Dendritic cell treated with granulocyte-macrophage colony-stimulating factor and Interleukin-4, amounts not matched to agents 40 ng/mL and 50 ng/mL, for 4 days (primary cell): ENCODE data around the gene KLHL5.

Experiments used
- H3K27ac Mint-ChIP-seq: one replicate; pipeline ENCODE4 v1.8.0; 2022; ENCODE audit warnings: mild to moderate bottlenecking, mixed read lengths
- H3K27me3 Mint-ChIP-seq: one replicate; pipeline ENCODE4 v1.8.0; 2022; ENCODE audit warnings: mild to moderate bottlenecking, mixed read lengths
- H3K36me3 Mint-ChIP-seq: one replicate; pipeline ENCODE4 v1.8.0; 2022; ENCODE audit warnings: low read depth, mixed read lengths
- H3K4me1 Mint-ChIP-seq: one replicate; pipeline ENCODE4 v1.8.0; 2022; ENCODE audit warnings: low read depth, mixed read lengths
- H3K4me3 Mint-ChIP-seq: one replicate; pipeline ENCODE4 v1.8.0; 2022; ENCODE audit warnings: mild to moderate bottlenecking, moderate library complexity, mixed read lengths
- H3K9me3 Mint-ChIP-seq: one replicate; pipeline ENCODE4 v1.8.0; 2022; ENCODE audit warnings: mixed read lengths
- intact Hi-C: fragments of 100-400 bp; cut with micrococcal nuclease; formaldehyde crosslinking; loops from one replicate; pipeline ENCODE4 v1.15.0; 2022

The KLHL5 gene

GRCh38 chr4:39154009-39154408 lies 92.0 kb downstream of the KLHL5 start:
- intact Hi-C loops: no loop called here
- H3K9me3 Mint-ChIP-seq: no peaks in the 10 kb centered on the region
- peaks cover 12% of the 10 kb centered on the region for H3K4me1 Mint-ChIP-seq
- H3K4me3 Mint-ChIP-seq: no peak overlapping the region
- no peaks in the 10 kb centered on the region for H3K36me3 Mint-ChIP-seq
- no peak overlapping the region for H3K27ac Mint-ChIP-seq
- no peaks in the 10 kb centered on the region for H3K27me3 Mint-ChIP-seq

DNA sequence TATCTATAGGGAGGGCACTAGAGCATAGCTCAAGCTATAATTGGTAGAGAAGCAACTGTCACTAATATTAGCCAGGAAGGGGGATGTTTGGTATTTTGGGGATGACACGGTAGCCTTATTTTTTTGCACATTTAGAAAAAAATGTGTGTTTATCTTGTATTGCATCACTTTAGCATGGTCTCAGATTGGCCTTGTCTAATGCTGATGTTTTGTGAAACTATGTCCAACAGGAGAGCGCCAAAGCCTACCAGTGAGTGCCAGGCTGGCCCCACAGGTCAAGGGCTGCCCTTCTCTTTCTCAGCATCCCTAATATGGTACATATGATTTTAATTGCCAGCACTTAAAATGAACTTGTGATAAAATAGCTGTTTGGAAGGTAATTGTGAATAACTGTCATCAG lies 95.5 kb downstream of the KLHL5 start:
- Mint-ChIP-seq H3K27me3 (no peaks in the 10 kb centered on the region), H3K4me1 (peaks cover 5% of the 10 kb centered on the region), H3K9me3 (no peaks in the 10 kb centered on the region), H3K27ac (no peak overlapping the region), H3K36me3 (no peaks in the 10 kb centered on the region), H3K4me3 (no peak overlapping the region)
- intact Hi-C loops: no loop called here

- peaks cover 12% of the 10 kb centered on the region for H3K9me3 Mint-ChIP-seq
- H3K27me3 Mint-ChIP-seq: no peaks in the 10 kb centered on the region
- H3K4me3 Mint-ChIP-seq: no peak overlapping the region
- intact Hi-C loops: no loop called here
- H3K4me1 Mint-ChIP-seq: no peaks in the 10 kb centered on the region
- no peak overlapping the region for H3K27ac Mint-ChIP-seq
- H3K36me3 Mint-ChIP-seq: no peaks in the 10 kb centered on the region
These were observed 104.1 kb downstream of the KLHL5 start for GRCh38 chr4:39166177-39166576.

DNA sequence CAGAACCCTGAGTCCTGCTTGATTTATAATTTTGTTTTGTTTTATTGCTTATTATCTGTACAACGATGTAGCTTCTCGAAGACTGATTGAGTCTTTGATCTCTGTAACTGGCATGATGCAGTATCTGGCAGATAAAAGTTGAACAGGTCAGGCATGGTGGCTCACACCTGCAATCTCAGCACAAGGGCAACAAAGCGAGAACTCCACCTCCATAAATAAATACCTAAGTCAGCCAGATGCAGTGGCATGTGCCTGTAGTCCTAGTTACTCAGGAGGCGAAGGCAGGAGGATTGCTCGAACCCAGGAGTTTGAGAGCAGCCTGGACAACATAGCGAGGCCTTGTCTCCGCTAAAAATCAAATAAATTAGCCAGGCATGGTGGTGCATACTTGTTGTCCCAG lies 104.6 kb downstream of the KLHL5 start:
- Mint-ChIP-seq H3K4me1 (no peaks in the 10 kb centered on the region), H3K36me3 (no peaks in the 10 kb centered on the region), H3K27me3 (no peaks in the 10 kb centered on the region)

DNA sequence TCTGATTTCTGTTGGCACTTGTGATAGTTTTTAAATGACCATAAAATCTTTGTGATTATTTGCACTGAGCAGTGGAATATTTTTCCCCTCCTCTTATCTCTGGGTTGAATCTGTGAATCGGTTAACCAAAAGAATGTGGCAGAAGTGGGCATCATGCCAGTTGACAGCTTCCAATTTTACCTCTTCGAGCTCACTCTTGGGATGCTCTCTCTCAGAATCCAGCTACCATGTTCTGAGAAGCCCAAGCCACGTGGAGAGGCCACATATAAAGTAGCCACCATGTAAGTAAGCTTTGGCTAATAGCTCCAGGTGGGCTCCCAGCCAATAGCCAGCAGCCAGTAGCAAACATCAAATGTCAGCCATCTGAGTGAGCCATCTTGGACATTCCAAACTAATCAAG lies 107.4 kb downstream of the KLHL5 start:
- H3K4me3 Mint-ChIP-seq: no peak overlapping the region
- H3K36me3 Mint-ChIP-seq: no peaks in the 10 kb centered on the region
- no peaks in the 10 kb centered on the region for H3K4me1 Mint-ChIP-seq
- H3K27ac Mint-ChIP-seq: no peak overlapping the region
- intact Hi-C loops: no loop called here
- H3K9me3 Mint-ChIP-seq: peaks cover 21% of the 10 kb centered on the region
- no peaks in the 10 kb centered on the region for H3K27me3 Mint-ChIP-seq

More for the DNA sequence above, 104.6 kb downstream of the KLHL5 start:
- Mint-ChIP-seq H3K27ac (no peak overlapping the region), H3K9me3 (peaks cover 17% of the 10 kb centered on the region), H3K4me3 (no peak overlapping the region)
- intact Hi-C loops: no loop called here

GRCh38 chr4:39170301-39170700 lies 108.3 kb downstream of the KLHL5 start:
- intact Hi-C loops: no loop called here
- H3K4me1 Mint-ChIP-seq: no peaks in the 10 kb centered on the region
- H3K27ac Mint-ChIP-seq: no peak overlapping the region
- H3K27me3 Mint-ChIP-seq: no peaks in the 10 kb centered on the region
- no peak overlapping the region for H3K4me3 Mint-ChIP-seq
- H3K36me3 Mint-ChIP-seq: no peaks in the 10 kb centered on the region
- H3K9me3 Mint-ChIP-seq: peaks cover 21% of the 10 kb centered on the region
